ENCODE results near the gene ZFYVE27. TPM values are rescaled to one million over a fixed set of nuclear protein-coding genes. Genes with fewer than 3 reads are reported as not detected.

The ZFYVE27 gene
- total RNA-seq, 2 experiments from 2014 or later, result 29.3 to 32.4 TPM

- CTCF ChIA-PET, result interaction anchor here (0.7 kb wide), 1 partner anchor 119 kb away, joined by 3 read pairs; no protein-coding TSS in a partner anchor
- H3K27ac Mint-ChIP-seq, result no peak overlapping the region
- H3K4me3 Mint-ChIP-seq, result peak overlapping the region; percentile 85
Measured at GRCh38 chr10:97738616-97739015, 1.7 kb downstream of the ZFYVE27 start.

GRCh38 chr10:97740613-97741012 lies 3.7 kb downstream of the ZFYVE27 start:
- Mint-ChIP-seq H3K36me3 (ENCODE audit: low read depth) (peaks cover 54% of the 10 kb centered on the region), H3K4me3 (no peak overlapping the region)

More at GRCh38 chr10:97738616-97739015, 1.7 kb downstream of the ZFYVE27 start:
- Mint-ChIP-seq H3K4me1 (peaks cover 42% of the 10 kb centered on the region), H3K36me3 (ENCODE audit: low read depth) (peaks cover 38% of the 10 kb centered on the region), H3K9me3 (peaks cover 2% of the 10 kb centered on the region), H3K27me3 (no peaks in the 10 kb centered on the region)
- POLR2A ChIA-PET, result interaction anchor here (0.9 to 1.4 kb wide), 2 partner anchors 10 to 25 kb away, joined by 3 to 4 read pairs; partner anchors contain the start of gene MARVELD1
- DNase-seq, result no peak

DNA sequence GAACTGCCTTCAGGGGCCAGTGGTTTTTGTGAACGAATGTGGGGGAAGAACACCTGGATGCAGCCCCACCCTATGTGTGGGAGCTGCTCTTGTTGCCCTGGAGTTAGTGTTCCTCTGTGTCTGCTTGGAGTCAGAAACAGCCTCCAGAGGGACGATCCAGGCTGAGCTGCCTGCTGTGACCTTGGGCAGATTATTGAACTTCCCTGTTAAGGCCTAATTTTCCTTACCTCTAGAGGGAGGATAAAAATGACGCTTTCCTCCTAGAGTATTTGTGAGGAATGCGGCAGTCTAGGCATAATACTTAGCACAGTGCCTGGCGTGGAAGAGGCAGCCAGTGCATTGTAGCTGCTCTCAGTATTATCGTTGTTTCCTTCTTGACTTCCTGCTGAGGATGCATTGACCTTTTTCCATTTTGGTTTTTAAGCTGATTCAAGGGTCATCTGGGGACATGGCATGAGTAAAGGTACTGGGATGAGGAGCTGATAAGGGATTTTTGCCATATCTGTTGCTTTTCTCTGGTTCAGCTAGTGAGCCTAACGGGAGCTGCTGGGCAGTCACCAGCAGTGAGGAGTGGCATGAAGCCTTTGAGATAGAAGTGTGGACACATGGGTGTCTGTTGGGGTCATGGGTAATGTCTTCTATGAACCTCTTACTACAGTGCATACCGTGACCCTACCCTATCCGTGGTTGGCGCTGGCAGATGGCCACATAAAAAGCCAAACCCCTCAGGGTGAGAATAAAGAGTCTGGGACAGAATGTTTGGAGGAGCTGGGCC lies 6.4 kb downstream of the ZFYVE27 start:
- no peak overlapping the region for H3K27ac Mint-ChIP-seq
- POLR2A ChIA-PET, result interaction anchor here (0.6 kb wide), 1 partner anchor 171 kb away, joined by 3 read pairs; no protein-coding TSS in a partner anchor
- CTCF ChIA-PET, result interaction anchor here (0.6 to 1.4 kb wide), 4 partner anchors 12 to 34 kb away, joined by 3 to 6 read pairs (median 4); partner anchors contain the start of gene MARVELD1

More at GRCh38 chr10:97740613-97741012, 3.7 kb downstream of the ZFYVE27 start:
- peaks cover 2% of the 10 kb centered on the region for H3K9me3 Mint-ChIP-seq
- DNase-seq, result no peak
- H3K4me1 Mint-ChIP-seq, result peaks cover 40% of the 10 kb centered on the region
- CTCF ChIA-PET, result no interaction called here
- POLR2A ChIA-PET, result no interaction called here
- H3K27ac Mint-ChIP-seq, result no peak overlapping the region
- H3K27me3 Mint-ChIP-seq, result no peaks in the 10 kb centered on the region

GRCh38 chr10:97744405-97745035 lies 7.6 kb downstream of the ZFYVE27 start:
- ChIA-PET CTCF (interaction anchor here (0.5 to 1.4 kb wide), 5 partner anchors 11 to 526 kb away, joined by 3 to 4 read pairs (median 3); partner anchors contain the start of gene MARVELD1), POLR2A (interaction anchor here (1.2 to 1.3 kb wide), 2 partner anchors 8 to 57 kb away, joined by 3 read pairs; partner anchors contain the start of genes AVPI1 and ZFYVE27)
- no peaks in the 10 kb centered on the region for H3K27me3 Mint-ChIP-seq
- peaks cover 56% of the 10 kb centered on the region for H3K36me3 Mint-ChIP-seq (ENCODE audit: low read depth)
- H3K27ac Mint-ChIP-seq, result no peak overlapping the region
- DNase-seq, result no peak
- no peak overlapping the region for H3K4me3 Mint-ChIP-seq
- peaks cover 12% of the 10 kb centered on the region for H3K4me1 Mint-ChIP-seq
- H3K9me3 Mint-ChIP-seq, result no peaks in the 10 kb centered on the region

More for the DNA sequence above, 6.4 kb downstream of the ZFYVE27 start:
- peaks cover 55% of the 10 kb centered on the region for H3K36me3 Mint-ChIP-seq (ENCODE audit: low read depth)
- no peak overlapping the region for H3K4me3 Mint-ChIP-seq
- no peaks in the 10 kb centered on the region for H3K27me3 Mint-ChIP-seq
- no peaks in the 10 kb centered on the region for H3K9me3 Mint-ChIP-seq
- DNase-seq, result no peak
- peaks cover 17% of the 10 kb centered on the region for H3K4me1 Mint-ChIP-seq

DNA sequence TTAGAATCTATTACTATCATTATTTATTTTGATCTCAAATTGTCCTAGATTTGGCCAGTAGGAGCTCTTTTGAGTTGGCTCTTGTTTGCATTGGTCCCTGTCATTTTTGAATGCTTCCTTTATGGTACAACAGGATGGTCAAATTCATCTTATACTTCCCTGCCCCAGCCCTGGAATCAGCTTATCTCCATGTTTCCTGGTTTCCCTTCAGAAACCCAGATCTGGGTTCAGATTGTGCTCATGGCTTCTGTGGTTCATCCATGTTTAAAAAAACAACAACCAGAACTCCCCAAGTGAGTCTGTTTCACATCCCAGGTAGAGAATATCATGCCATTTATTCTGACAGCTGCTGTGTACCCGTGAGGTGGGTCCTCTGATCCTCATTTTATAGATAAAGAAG lies 10.6 kb downstream of the ZFYVE27 start:
- Mint-ChIP-seq H3K4me3 (no peak overlapping the region), H3K27ac (no peak overlapping the region), H3K4me1 (no peaks in the 10 kb centered on the region), H3K27me3 (no peaks in the 10 kb centered on the region), H3K36me3 (ENCODE audit: low read depth) (peaks cover 55% of the 10 kb centered on the region), H3K9me3 (no peaks in the 10 kb centered on the region)
- POLR2A ChIA-PET, result interaction anchor here (1.2 to 1.8 kb wide), 2 partner anchors 9 to 11 kb away, joined by 3 to 5 read pairs; partner anchors contain the start of gene ZFYVE27
- no peak for DNase-seq
- CTCF ChIA-PET, result interaction anchor here (1.0 to 1.5 kb wide), 3 partner anchors 11 to 280 kb away, joined by 3 to 4 read pairs (median 4); partner anchors contain the start of genes AVPI1 and ZFYVE27

- ChIA-PET POLR2A (interaction anchor here (1.2 to 1.8 kb wide), 2 partner anchors 9 to 12 kb away, joined by 3 to 5 read pairs; partner anchors contain the start of gene ZFYVE27), CTCF (interaction anchor here (1.3 to 1.5 kb wide), 3 partner anchors 11 to 121 kb away, joined by 3 to 4 read pairs (median 4); partner anchors contain the start of genes AVPI1 and ZFYVE27)
- H3K36me3 Mint-ChIP-seq (ENCODE audit: low read depth), result peaks cover 54% of the 10 kb centered on the region
- DNase-seq, result no peak
- no peak overlapping the region for H3K4me3 Mint-ChIP-seq
- H3K27me3 Mint-ChIP-seq, result no peaks in the 10 kb centered on the region
- H3K4me1 Mint-ChIP-seq, result no peaks in the 10 kb centered on the region
- no peaks in the 10 kb centered on the region for H3K9me3 Mint-ChIP-seq
- H3K27ac Mint-ChIP-seq, result no peak overlapping the region
Measured at GRCh38 chr10:97748116-97748515, 11.2 kb downstream of the ZFYVE27 start.

- ChIA-PET CTCF (interaction anchor here (1.1 to 1.5 kb wide), 2 partner anchors 17 to 124 kb away, joined by 3 to 5 read pairs; partner anchors contain the start of gene ZFYVE27), POLR2A (no interaction called here)
- no peak for DNase-seq
- Mint-ChIP-seq H3K27ac (no peak overlapping the region), H3K27me3 (no peaks in the 10 kb centered on the region), H3K9me3 (no peaks in the 10 kb centered on the region), H3K36me3 (ENCODE audit: low read depth) (peaks cover 51% of the 10 kb centered on the region), H3K4me1 (no peaks in the 10 kb centered on the region), H3K4me3 (no peak overlapping the region)
Measured at GRCh38 chr10:97752956-97753355, 16.0 kb downstream of the ZFYVE27 start.

- no peak for DNase-seq
- Mint-ChIP-seq H3K4me1 (no peaks in the 10 kb centered on the region), H3K27ac (no peak overlapping the region), H3K27me3 (no peaks in the 10 kb centered on the region), H3K4me3 (no peak overlapping the region), H3K36me3 (ENCODE audit: low read depth) (peaks cover 51% of the 10 kb centered on the region), H3K9me3 (no peaks in the 10 kb centered on the region)
- POLR2A ChIA-PET, result no interaction called here
- CTCF ChIA-PET, result interaction anchor here (1.1 kb wide), 1 partner anchor 11 kb away, joined by 3 read pairs; no protein-coding TSS in a partner anchor
Measured at GRCh38 chr10:97754726-97755125, 17.8 kb downstream of the ZFYVE27 start.

DNA sequence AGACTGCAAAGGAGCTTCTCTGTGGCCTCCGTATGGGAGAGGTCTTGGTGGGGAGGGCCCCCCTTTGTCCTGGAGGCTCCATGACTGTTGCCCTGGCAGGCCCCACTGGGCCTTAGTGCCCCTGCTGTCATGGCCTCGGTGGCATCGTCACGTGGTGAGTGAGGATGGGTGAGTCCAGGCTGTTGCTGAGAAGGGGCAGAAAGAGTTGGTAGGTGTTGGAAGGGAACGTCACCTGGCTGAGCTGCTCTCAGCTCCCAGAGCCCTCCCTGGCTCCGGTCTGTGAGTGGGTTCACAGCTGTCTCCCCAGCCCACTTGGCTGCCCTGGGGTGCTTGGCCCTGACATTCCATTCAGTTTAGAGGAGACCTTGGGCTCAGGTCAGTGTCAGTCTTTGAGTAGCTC lies 18.8 kb downstream of the ZFYVE27 start:
- H3K4me1 Mint-ChIP-seq, result no peaks in the 10 kb centered on the region
- H3K27ac Mint-ChIP-seq, result no peak overlapping the region
- no peaks in the 10 kb centered on the region for H3K27me3 Mint-ChIP-seq
- ChIA-PET CTCF (interaction anchor here (1.1 kb wide), 1 partner anchor 12 kb away, joined by 3 read pairs; no protein-coding TSS in a partner anchor), POLR2A (no interaction called here)
- no peaks in the 10 kb centered on the region for H3K9me3 Mint-ChIP-seq
- H3K36me3 Mint-ChIP-seq (ENCODE audit: low read depth), result peaks cover 53% of the 10 kb centered on the region
- no peak overlapping the region for H3K4me3 Mint-ChIP-seq
- DNase-seq, result no peak

DNA sequence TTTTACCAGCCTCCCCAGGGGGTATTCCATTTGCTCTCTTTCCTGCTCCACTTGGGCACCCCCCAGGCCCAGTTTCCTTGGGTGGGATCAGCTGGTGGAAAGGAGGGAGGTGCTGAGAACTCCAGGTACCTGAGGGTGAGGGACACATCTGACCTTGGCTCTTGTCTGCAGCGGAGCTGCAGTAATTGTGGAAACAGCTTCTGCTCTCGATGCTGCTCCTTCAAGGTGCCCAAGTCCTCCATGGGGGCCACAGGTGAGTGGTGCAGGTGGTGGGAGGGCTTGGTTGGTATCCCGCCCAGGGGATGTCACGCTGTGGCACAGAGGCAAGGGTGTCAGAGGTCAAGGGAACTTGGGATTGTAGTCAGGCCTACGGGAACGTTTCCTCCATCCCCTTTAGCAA lies 20.5 kb downstream of the ZFYVE27 start:
- Mint-ChIP-seq H3K27me3 (no peaks in the 10 kb centered on the region), H3K4me3 (no peak overlapping the region), H3K9me3 (no peaks in the 10 kb centered on the region), H3K4me1 (no peaks in the 10 kb centered on the region), H3K27ac (no peak overlapping the region), H3K36me3 (ENCODE audit: low read depth) (peaks cover 47% of the 10 kb centered on the region)
- no peak for DNase-seq
- CTCF ChIA-PET, result no interaction called here
- POLR2A ChIA-PET, result no interaction called here

DNA sequence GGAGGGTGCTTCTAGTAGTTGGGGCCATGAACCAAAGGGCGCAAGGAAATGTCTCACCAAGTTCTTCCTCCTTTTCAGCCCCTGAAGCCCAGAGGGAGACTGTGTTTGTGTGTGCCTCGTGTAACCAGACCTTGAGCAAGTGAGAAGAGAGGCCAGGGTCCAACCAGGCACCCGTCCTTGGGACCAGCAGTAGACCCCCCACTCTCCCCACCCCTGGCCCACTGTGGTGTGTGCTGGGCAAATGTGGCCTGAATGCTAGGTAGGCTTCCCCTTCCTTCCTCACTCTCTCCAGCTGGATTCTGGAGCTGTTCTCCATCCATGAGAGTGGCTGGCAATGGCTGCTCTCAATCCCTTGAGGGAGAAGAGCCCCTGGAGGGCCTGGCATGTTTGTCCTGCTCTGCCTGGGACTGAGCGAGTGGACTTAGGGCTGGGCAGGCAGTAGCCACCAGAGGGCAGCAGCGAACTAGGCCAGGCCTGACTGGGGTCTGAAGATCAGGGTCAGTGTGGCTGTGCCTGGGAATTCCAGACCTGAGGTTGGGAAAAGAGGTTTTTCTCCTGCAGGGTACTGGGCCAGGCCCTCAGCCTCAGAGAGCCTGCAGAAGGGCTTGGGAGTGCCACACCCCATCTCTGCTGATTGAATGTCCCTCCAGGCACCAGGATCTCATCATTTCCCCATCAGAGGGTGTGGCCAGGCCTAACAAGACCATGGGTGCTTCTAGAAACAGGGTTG lies 22.4 kb downstream of the ZFYVE27 start:
- H3K36me3 Mint-ChIP-seq (ENCODE audit: low read depth), result peaks cover 37% of the 10 kb centered on the region
- H3K9me3 Mint-ChIP-seq, result no peaks in the 10 kb centered on the region
- H3K4me1 Mint-ChIP-seq, result no peaks in the 10 kb centered on the region
- CTCF ChIA-PET, result interaction anchor here (1.2 to 2.6 kb wide), 3 partner anchors 16 to 110 kb away, joined by 4 to 13 read pairs (median 4); no protein-coding TSS in a partner anchor
- no peaks in the 10 kb centered on the region for H3K27me3 Mint-ChIP-seq
- no peak overlapping the region for H3K4me3 Mint-ChIP-seq
- DNase-seq, result peak; percentile 50
- H3K27ac Mint-ChIP-seq, result no peak overlapping the region
- POLR2A ChIA-PET, result no interaction called here

DNA sequence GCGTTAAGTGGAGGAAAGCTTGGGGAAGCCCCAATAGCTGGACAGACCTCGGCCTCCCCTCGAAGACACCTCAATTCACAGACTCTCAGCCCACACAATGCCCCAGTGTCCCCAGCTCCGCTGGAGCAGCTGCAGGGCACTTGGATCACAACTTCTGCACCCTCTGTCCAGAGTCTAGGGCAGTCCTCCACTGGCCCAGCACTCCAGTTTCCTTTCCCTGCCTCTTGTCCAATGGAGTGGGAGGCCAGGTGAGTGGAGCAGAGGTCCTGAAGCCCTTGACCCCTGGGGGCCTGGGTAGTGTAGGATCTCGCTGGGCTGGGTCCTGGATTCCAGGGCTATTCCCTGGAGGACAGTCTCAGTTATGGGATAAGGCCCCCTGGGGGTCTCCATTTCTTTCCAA lies 23.0 kb downstream of the ZFYVE27 start:
- no peak overlapping the region for H3K27ac Mint-ChIP-seq
- peaks cover 32% of the 10 kb centered on the region for H3K36me3 Mint-ChIP-seq (ENCODE audit: low read depth)
- no peak overlapping the region for H3K4me3 Mint-ChIP-seq
- ChIA-PET CTCF (interaction anchor here (1.0 to 2.6 kb wide), 3 partner anchors 57 to 110 kb away, joined by 3 to 13 read pairs (median 4); no protein-coding TSS in a partner anchor), POLR2A (no interaction called here)
- H3K4me1 Mint-ChIP-seq, result no peaks in the 10 kb centered on the region
- no peaks in the 10 kb centered on the region for H3K27me3 Mint-ChIP-seq
- DNase-seq, result no peak
- H3K9me3 Mint-ChIP-seq, result no peaks in the 10 kb centered on the region
